GM04503 (cell line): ENCODE data around the gene ARF1.

Source experiments
- DNase-seq: peaks from one replicate; pipeline ENCODE4 v3.0.0-alpha.2; 2012; ENCODE audit warnings: low read depth

Gene ARF1

GRCh38 chr1:228122921-228123441 lies 40.5 kb downstream of the ARF1 start:
- DNase-seq, result no peak

- no peak for DNase-seq
Observed at GRCh38 chr1:228123505-228123904, 41.0 kb downstream of the ARF1 start.

- DNase-seq, result no peak
Observed at GRCh38 chr1:228125185-228125584, 42.7 kb downstream of the ARF1 start.

GRCh38 chr1:228131766-228132165 lies 49.3 kb downstream of the ARF1 start:
- no peak for DNase-seq

GRCh38 chr1:228134591-228134990 lies 52.1 kb downstream of the ARF1 start:
- DNase-seq, result no peak

GRCh38 chr1:228136901-228137300 lies 54.4 kb downstream of the ARF1 start:
- no peak for DNase-seq

- DNase-seq, result no peak
Observed at GRCh38 chr1:228139406-228139930, 57.0 kb downstream of the ARF1 start.

GRCh38 chr1:228139931-228140723 lies 57.6 kb downstream of the ARF1 start, which contains the start of gene GUK1:
GUK1 (plus strand) TSS chr1:228140279; CDS start chr1:228140303, 24 bp downstream.
- DNase-seq, result peak; percentile 89

- no peak for DNase-seq
Observed at GRCh38 chr1:228140724-228141225, 58.3 kb downstream of the ARF1 start.

GRCh38 chr1:228141226-228142044 lies 58.9 kb downstream of the ARF1 start:
- no peak for DNase-seq

GRCh38 chr1:228142155-228142691 lies 59.7 kb downstream of the ARF1 start:
- DNase-seq, result no peak

GRCh38 chr1:228142701-228143136 lies 60.2 kb downstream of the ARF1 start:
- DNase-seq, result no peak

- DNase-seq, result no peak
Observed at GRCh38 chr1:228143480-228144192, 61.1 kb downstream of the ARF1 start.

- DNase-seq, result no peak
Observed at GRCh38 chr1:228144193-228144992, 61.9 kb downstream of the ARF1 start.

- DNase-seq, result no peak
Observed at GRCh38 chr1:228144993-228145343, 62.5 kb downstream of the ARF1 start.

- DNase-seq, result no peak
Observed at GRCh38 chr1:228145463-228146416, 63.2 kb downstream of the ARF1 start.

- DNase-seq, result no peak
Observed at GRCh38 chr1:228146417-228147150, 64.1 kb downstream of the ARF1 start.

- DNase-seq, result no peak
Observed at GRCh38 chr1:228147151-228147693, 64.7 kb downstream of the ARF1 start.
